ENCODE measurements around the gene EDNRB. TPM values are rescaled to one million over a fixed set of nuclear protein-coding genes. Genes with fewer than 3 reads are reported as not detected.

Gene EDNRB
- total RNA-seq, 1 donor from 2014 or later, result 112 TPM

Other genes with a start within 250 kb of the EDNRB start
- 10.6 and 11.1 TPM in 2 replicates for gene SLAIN1, start 221.1 kb downstream of the EDNRB start, total RNA-seq